Progenitor cell of endocrine pancreas (in vitro differentiated cells): ENCODE data around the gene GPRIN3. TPM values are rescaled to one million over a fixed set of nuclear protein-coding genes. Genes with fewer than 3 reads are reported as not detected.

ENCODE experiments used
- DNase-seq: peaks from one replicate; pipeline ENCODE4 v3.0.0; 2021; ENCODE audit warnings: low spot score; ENCODE audit not compliant: unreplicated experiment
- H3K27ac Mint-ChIP-seq: 2 replicates; pipeline ENCODE4 v1.8.0; 2021; ENCODE audit warnings: mild to moderate bottlenecking, moderate library complexity, mixed read lengths
- H3K27me3 Mint-ChIP-seq: 2 replicates; pipeline ENCODE4 v1.8.0; 2021; ENCODE audit warnings: mixed read lengths
- H3K36me3 Mint-ChIP-seq: 2 replicates; pipeline ENCODE4 v1.8.0; 2022; ENCODE audit warnings: mixed read lengths; ENCODE audit not compliant: insufficient read depth
- H3K4me1 Mint-ChIP-seq: 2 replicates; pipeline ENCODE4 v1.8.0; 2021; ENCODE audit warnings: low read depth, mixed read lengths
- H3K4me3 Mint-ChIP-seq: 2 replicates; pipeline ENCODE4 v1.8.0; 2021; ENCODE audit warnings: low read depth, mild to moderate bottlenecking, moderate library complexity, mixed read lengths
- H3K9me3 Mint-ChIP-seq: 2 replicates; pipeline ENCODE4 v1.8.0; 2021; ENCODE audit warnings: low read depth, mixed read lengths
- CTCF ChIP-seq: fragments of 200-600 bp; sonication (generic); IDR thresholded peaks from one replicate; pipeline ENCODE4 v1.5.0; 2021; ENCODE audit warnings: antibody characterized with exemption, mild to moderate bottlenecking; ENCODE audit not compliant: unreplicated experiment
- total RNA-seq: library from RNA; stranded (reverse); gene quantifications from 2 replicates; pipeline ENCODE4 v1.2.1, GENCODE V29; 2021

GPRIN3 gene
- total RNA-seq, 1 donor from 2014 or later, result 16.0 TPM

GRCh38 chr4:89306486-89307177, 968 bp downstream of the GPRIN3 start:
- H3K27ac Mint-ChIP-seq, result peak overlapping the region; percentile 43
- H3K27me3 Mint-ChIP-seq, result no peaks in the 10 kb centered on the region
- DNase-seq, result no peak
- no peaks in the 10 kb centered on the region for H3K9me3 Mint-ChIP-seq
- H3K4me3 Mint-ChIP-seq, result peak overlapping the region; percentile 85
- no peak for TF ChIP-seq CTCF
- no peaks in the 10 kb centered on the region for H3K36me3 Mint-ChIP-seq
- H3K4me1 Mint-ChIP-seq, result peaks cover 32% of the 10 kb centered on the region

GRCh38 chr4:89305712-89306437, 1.7 kb downstream of the GPRIN3 start:
- Mint-ChIP-seq H3K4me3 (peak overlapping the region; percentile 85), H3K27me3 (no peaks in the 10 kb centered on the region)

GRCh38 chr4:89305028-89305427, 2.6 kb downstream of the GPRIN3 start:
- no peaks in the 10 kb centered on the region for H3K9me3 Mint-ChIP-seq
- no peaks in the 10 kb centered on the region for H3K36me3 Mint-ChIP-seq
- DNase-seq, result no peak
- no peak for TF ChIP-seq CTCF
- H3K27ac Mint-ChIP-seq, result no peak overlapping the region
- H3K27me3 Mint-ChIP-seq, result no peaks in the 10 kb centered on the region
- H3K4me1 Mint-ChIP-seq, result peaks cover 41% of the 10 kb centered on the region
- H3K4me3 Mint-ChIP-seq, result peak overlapping the region; percentile 13

More at GRCh38 chr4:89305712-89306437, 1.7 kb downstream of the GPRIN3 start:
- no peak for DNase-seq
- H3K27ac Mint-ChIP-seq, result peak overlapping the region; percentile 12
- peaks cover 37% of the 10 kb centered on the region for H3K4me1 Mint-ChIP-seq
- TF ChIP-seq CTCF, result no peak
- H3K9me3 Mint-ChIP-seq, result no peaks in the 10 kb centered on the region
- H3K36me3 Mint-ChIP-seq, result no peaks in the 10 kb centered on the region

GRCh38 chr4:89303814-89304388, 3.7 kb downstream of the GPRIN3 start:
- Mint-ChIP-seq H3K4me3 (no peak overlapping the region), H3K36me3 (no peaks in the 10 kb centered on the region)
- TF ChIP-seq CTCF, result no peak

GRCh38 chr4:89303177-89303576, 4.4 kb downstream of the GPRIN3 start:
- no peaks in the 10 kb centered on the region for H3K9me3 Mint-ChIP-seq
- H3K27ac Mint-ChIP-seq, result no peak overlapping the region
- H3K4me1 Mint-ChIP-seq, result peaks cover 55% of the 10 kb centered on the region
- DNase-seq, result no peak
- TF ChIP-seq CTCF, result no peak
- H3K27me3 Mint-ChIP-seq, result no peaks in the 10 kb centered on the region
- no peak overlapping the region for H3K4me3 Mint-ChIP-seq
- no peaks in the 10 kb centered on the region for H3K36me3 Mint-ChIP-seq

More at GRCh38 chr4:89303814-89304388, 3.7 kb downstream of the GPRIN3 start:
- no peak for DNase-seq
- no peaks in the 10 kb centered on the region for H3K9me3 Mint-ChIP-seq
- H3K27ac Mint-ChIP-seq, result no peak overlapping the region
- peaks cover 50% of the 10 kb centered on the region for H3K4me1 Mint-ChIP-seq
- no peaks in the 10 kb centered on the region for H3K27me3 Mint-ChIP-seq
